GM13977 (cell line): Measurements from ENCODE around the gene SLC35F6.

ENCODE experiments used
- DNase-seq: peaks from one replicate; pipeline ENCODE4 v3.0.0; 2012; ENCODE audit warnings: low spot score
- CTCF ChIP-seq: IDR thresholded peaks from 2 replicates; pipeline ENCODE4 v1.5.1; 2012; ENCODE audit warnings: mild to moderate bottlenecking, control low read depth; ENCODE audit not compliant: insufficient read depth; ENCODE audit errors: extremely low read depth, missing control alignments
- in situ Hi-C: fragments of 300-500 bp; cut with MboI; formaldehyde crosslinking; loops from one replicate; pipeline ENCODE4 v1.12.0; 2022; ENCODE audit warnings: low sequenced_read_pairs, low pct_unique_long_range_greater_than_20kb, mixed read lengths, inconsistent platforms; ENCODE audit not compliant: unreplicated experiment

SLC35F6 gene

DNA sequence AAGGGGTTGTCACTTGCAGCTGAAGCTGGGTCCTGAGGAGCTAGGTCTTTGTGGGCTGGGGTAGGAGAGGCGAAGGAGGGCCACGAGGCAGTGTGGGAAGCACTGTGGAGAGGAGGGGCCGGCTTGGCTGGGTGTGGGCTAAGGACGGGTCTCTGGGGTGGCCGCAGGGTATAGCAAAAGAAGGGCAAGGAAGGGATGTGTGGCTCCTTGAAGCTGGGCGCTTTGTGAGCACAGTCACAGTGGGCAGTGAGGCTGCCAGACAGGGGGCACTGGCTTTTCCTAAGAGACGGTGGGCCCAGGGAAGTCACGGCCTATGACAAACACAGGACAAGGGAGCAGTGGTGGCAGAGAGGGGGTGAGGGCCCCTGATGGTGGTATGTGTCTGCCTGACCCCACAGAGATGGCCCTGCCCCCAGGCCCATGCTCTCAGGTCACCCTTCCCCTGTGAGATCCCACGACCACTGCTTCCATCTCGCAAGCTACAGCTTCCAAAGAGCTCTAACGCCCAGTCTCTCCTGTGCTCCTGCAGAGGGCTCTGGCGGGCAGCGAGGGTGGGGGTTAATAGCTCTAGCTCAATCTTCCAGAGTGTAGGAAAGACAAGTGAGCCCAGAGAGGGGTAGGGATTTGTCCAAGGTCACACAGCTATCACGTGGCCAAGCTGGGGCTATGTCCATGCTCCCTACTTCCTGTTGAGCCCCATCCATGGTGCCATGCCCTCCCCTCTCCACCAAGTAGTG, 39.1 kb upstream of the SLC35F6 start:
- in situ Hi-C loops = no loop called here
- no peak for TF ChIP-seq CTCF
- DNase-seq = no peak

DNA sequence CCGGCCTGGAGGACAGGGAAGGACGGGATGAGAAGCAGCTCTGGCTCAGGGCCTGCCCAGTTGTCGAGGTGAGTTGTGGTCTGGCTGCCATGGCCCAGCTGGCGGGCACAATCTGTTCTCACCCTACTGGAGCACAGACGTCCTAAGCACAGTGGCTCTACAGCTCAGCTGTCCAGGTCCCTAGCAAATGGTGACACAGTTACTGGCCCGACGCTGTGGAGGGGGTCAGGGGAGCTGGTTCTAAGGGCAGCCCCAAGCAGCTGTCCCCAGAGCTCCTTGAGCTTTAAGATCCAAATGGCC, 38.6 kb upstream of the SLC35F6 start:
- TF ChIP-seq CTCF = no peak
- in situ Hi-C loops = no loop called here
- DNase-seq = no peak

DNA sequence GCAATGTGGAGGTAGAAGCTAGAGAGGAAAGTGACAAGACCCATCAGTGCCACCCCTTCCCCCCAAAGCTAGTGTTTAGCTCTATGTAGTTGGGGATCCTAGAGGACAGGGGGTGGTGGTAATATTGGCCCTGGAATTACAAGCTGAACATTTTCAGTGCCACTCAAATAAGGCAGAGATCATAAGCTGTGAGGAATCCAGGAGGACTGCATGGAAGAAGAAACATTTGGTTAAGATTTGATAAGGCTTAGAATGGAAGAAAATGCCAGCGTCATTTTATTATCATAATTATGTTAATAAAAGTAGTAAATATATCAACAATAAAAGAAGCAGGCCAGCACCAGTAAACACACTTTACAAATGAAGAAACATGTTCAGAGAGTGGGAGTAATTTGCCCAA, 37.9 kb upstream of the SLC35F6 start:
- TF ChIP-seq CTCF = no peak
- in situ Hi-C loops = no loop called here
- no peak for DNase-seq

- DNase-seq = no peak
- in situ Hi-C loops = no loop called here
- TF ChIP-seq CTCF = no peak
Measured at GRCh38 chr2:26727641-26728561, 36.2 kb upstream of the SLC35F6 start.

- DNase-seq = no peak
- no peak for TF ChIP-seq CTCF
- in situ Hi-C loops = no loop called here
Measured at GRCh38 chr2:26729311-26729710, 34.8 kb upstream of the SLC35F6 start.

- no peak for DNase-seq
- in situ Hi-C loops = no loop called here
- no peak for TF ChIP-seq CTCF
Measured at GRCh38 chr2:26730549-26731344, 33.3 kb upstream of the SLC35F6 start.
